IPS-15b (cell line): ENCODE results near the gene GOLGA6L24.
"Not testable (repeated sequence)": the region's sequence is repeated elsewhere in the genome, so short reads cannot be mapped to it uniquely, and the experiment has no call there.

ENCODE experiments used
- H3K27me3 ChIP-seq: one replicate; pipeline ENCODE4 v1.6.1; 2013; ENCODE audit warnings: low read length; ENCODE audit not compliant: control insufficient read depth, insufficient read depth
- H3K36me3 ChIP-seq: one replicate; pipeline ENCODE4 v1.6.1; 2013; ENCODE audit warnings: low read length; ENCODE audit not compliant: control insufficient read depth, insufficient read depth
- H3K4me1 ChIP-seq: one replicate; pipeline ENCODE4 v1.6.1; 2013; ENCODE audit warnings: mild to moderate bottlenecking, low read length; ENCODE audit not compliant: control insufficient read depth, insufficient read depth
- H3K4me3 ChIP-seq: one replicate; pipeline ENCODE4 v1.5.1; 2013; ENCODE audit warnings: low read depth, low read length
- H3K9ac ChIP-seq: one replicate; pipeline ENCODE4 v1.6.1; 2013; ENCODE audit warnings: low read depth, mild to moderate bottlenecking, low read length
- H3K9me3 ChIP-seq: one replicate; pipeline ENCODE4 v1.6.1; 2013; ENCODE audit warnings: mild to moderate bottlenecking, low read length; ENCODE audit not compliant: control insufficient read depth, insufficient read depth

The GOLGA6L24 gene

GRCh38 chr15:28357984-28358383 is at the start of gene GOLGA6L24:
TSS of gene GOLGA6L24 (minus strand) at chr15:28358084. CDS start at chr15:28358023, 61 bp downstream.
- H3K9ac ChIP-seq, H3K4me1 ChIP-seq, H3K9me3 ChIP-seq: not testable (repeated sequence)

GRCh38 chr15:28402774-28403435 is 45.0 kb upstream of the GOLGA6L24 start:
- H3K36me3 ChIP-seq, H3K9ac ChIP-seq, H3K4me1 ChIP-seq, H3K4me3 ChIP-seq, H3K27me3 ChIP-seq, H3K9me3 ChIP-seq: not testable (repeated sequence)

More at GRCh38 chr15:28357984-28358383, at the start of gene GOLGA6L24:
- H3K36me3 ChIP-seq, H3K4me3 ChIP-seq, H3K27me3 ChIP-seq: not testable (repeated sequence)

- H3K27me3 ChIP-seq, H3K9ac ChIP-seq, H3K4me3 ChIP-seq, H3K9me3 ChIP-seq, H3K4me1 ChIP-seq, H3K36me3 ChIP-seq: not testable (repeated sequence)
These were observed 38.1 kb upstream of the GOLGA6L24 start for GRCh38 chr15:28396022-28396421.

GRCh38 chr15:28380053-28380452 is 22.2 kb upstream of the GOLGA6L24 start:
- H3K4me3 ChIP-seq, H3K9ac ChIP-seq, H3K4me1 ChIP-seq, H3K27me3 ChIP-seq, H3K9me3 ChIP-seq, H3K36me3 ChIP-seq: not testable (repeated sequence)

- not testable (repeated sequence) for H3K4me1 ChIP-seq
These were observed 20.5 kb upstream of the GOLGA6L24 start, which contains the start of gene GOLGA8F for GRCh38 chr15:28378364-28378763. TSS of gene GOLGA8F (plus strand) at chr15:28378664. CDS start at chr15:28378762, 98 bp downstream.

GRCh38 chr15:28365502-28365901 is 7.6 kb upstream of the GOLGA6L24 start:
- H3K9me3 ChIP-seq, H3K36me3 ChIP-seq, H3K4me1 ChIP-seq, H3K4me3 ChIP-seq, H3K9ac ChIP-seq, H3K27me3 ChIP-seq: not testable (repeated sequence)

More at GRCh38 chr15:28378364-28378763, 20.5 kb upstream of the GOLGA6L24 start, which contains the start of gene GOLGA8F:
- H3K9me3 ChIP-seq, H3K4me3 ChIP-seq, H3K27me3 ChIP-seq, H3K9ac ChIP-seq, H3K36me3 ChIP-seq: not testable (repeated sequence)

GRCh38 chr15:28322129-28322588 is 35.7 kb downstream of the GOLGA6L24 start, which contains the start of gene HERC2:
TSS of gene HERC2 (minus strand) at chr15:28322179. CDS start at chr15:28321433, 746 bp downstream.
- not testable (repeated sequence) for H3K9ac ChIP-seq, H3K36me3 ChIP-seq, H3K27me3 ChIP-seq, H3K4me1 ChIP-seq, H3K9me3 ChIP-seq
- peak within 1 kb of the TSS; percentile 13 for H3K4me3 ChIP-seq

GRCh38 chr15:28321358-28322078 is 36.4 kb downstream of the GOLGA6L24 start:
- not testable (repeated sequence) for H3K4me1 ChIP-seq, H3K9ac ChIP-seq, H3K9me3 ChIP-seq, H3K36me3 ChIP-seq, H3K27me3 ChIP-seq
- peak overlapping the region; percentile 13 for H3K4me3 ChIP-seq

GRCh38 chr15:28319725-28320124 is 38.2 kb downstream of the GOLGA6L24 start:
- H3K27me3 ChIP-seq, H3K36me3 ChIP-seq, H3K9ac ChIP-seq, H3K4me3 ChIP-seq, H3K4me1 ChIP-seq, H3K9me3 ChIP-seq: not testable (repeated sequence)

GRCh38 chr15:28318828-28319227 is 39.1 kb downstream of the GOLGA6L24 start:
- H3K9ac ChIP-seq, H3K27me3 ChIP-seq, H3K36me3 ChIP-seq, H3K4me1 ChIP-seq, H3K4me3 ChIP-seq, H3K9me3 ChIP-seq: not testable (repeated sequence)

- not testable (repeated sequence) for H3K4me1 ChIP-seq, H3K4me3 ChIP-seq, H3K27me3 ChIP-seq, H3K9me3 ChIP-seq, H3K9ac ChIP-seq, H3K36me3 ChIP-seq
These were observed 39.8 kb downstream of the GOLGA6L24 start for GRCh38 chr15:28318122-28318521.

- not testable (repeated sequence) for H3K9me3 ChIP-seq, H3K36me3 ChIP-seq, H3K4me3 ChIP-seq, H3K27me3 ChIP-seq, H3K9ac ChIP-seq, H3K4me1 ChIP-seq
These were observed 40.9 kb downstream of the GOLGA6L24 start for GRCh38 chr15:28316958-28317357.
